Activated T-cell treated with anti-CD3 and anti-CD28 coated beads, Interleukin-2, amount 50 U/mL, for 1 hour (primary cell): Measurements from ENCODE around the gene PFDN2.
"Not testable (repeated sequence)": the region's sequence is repeated elsewhere in the genome, so short reads cannot be mapped to it uniquely, and the experiment has no call there.

Source experiments
- DNase-seq: peaks from one replicate; pipeline ENCODE4 v3.0.0-alpha.2; 2020

PFDN2 gene

DNA sequence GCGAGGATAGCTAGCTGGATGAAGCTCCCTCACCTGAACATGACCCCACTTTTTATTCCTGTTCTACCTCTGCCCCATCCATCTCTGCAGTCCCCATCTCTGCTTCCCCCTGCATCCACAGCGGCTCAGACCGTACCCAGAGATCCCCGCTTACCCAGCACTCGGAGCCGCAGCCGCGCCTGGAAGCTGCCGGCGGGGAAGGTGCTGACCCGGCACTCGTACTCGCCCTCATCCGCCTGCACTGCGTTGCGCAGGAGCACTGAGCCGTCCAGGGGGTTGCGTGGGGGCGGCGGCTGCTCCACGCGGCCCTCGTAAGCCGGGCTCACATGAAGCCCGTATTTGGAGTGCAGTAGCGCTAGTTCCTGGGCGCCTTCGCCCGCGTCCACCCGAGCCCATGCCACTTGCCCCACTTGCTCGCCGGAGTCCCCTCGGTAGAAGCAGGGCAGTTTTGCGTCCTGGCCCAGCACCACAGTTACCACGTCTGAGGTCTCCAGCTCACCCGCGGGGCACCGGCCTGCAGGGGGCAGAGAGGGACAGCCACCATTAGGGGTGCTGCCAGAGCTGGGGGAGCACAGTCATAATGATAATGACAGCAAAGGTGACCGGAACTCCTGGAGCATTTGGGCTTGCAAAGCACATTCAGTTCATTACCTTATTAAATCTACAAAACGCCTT is 38.3 kb downstream of the PFDN2 start:
- no peak for DNase-seq

DNA sequence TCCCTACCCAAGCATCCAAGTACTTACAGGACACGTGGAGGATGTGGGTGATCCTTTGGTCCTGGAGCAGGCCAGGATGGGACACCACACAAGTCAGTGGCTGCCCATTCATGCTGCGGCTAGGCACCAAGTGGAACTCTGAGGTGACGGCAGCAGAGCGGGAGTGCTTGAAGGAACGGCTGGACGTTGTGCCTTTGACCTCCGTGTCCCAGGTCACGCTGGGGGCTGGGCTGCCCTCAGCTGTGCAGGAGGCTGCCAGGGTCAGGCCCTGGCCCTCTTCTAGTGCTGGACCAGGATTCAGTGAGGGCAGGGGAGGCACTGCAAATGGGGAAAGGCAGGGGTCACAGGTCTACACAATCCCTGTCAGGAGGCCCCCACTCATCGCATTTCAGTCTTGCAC is 40.4 kb downstream of the PFDN2 start:
- no peak for DNase-seq

DNA sequence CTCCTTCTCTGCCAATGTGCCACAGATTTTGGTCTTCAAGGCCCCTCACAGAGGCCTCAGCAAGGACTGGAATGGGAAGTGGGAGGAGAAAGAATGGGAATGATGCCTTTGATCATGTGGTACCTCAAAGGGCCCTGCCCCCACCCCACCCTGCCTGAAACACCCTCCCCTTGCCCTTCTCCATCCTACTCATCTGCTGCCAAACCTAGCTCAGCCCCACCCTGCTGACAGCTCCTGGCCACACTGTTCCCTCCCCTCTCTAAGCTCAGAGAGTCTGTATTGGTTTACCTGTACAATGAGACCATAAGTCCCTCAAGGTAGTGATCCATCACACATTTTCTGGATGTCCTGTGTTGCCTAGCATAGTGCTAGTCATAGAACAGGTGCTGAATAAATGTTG is 41.4 kb downstream of the PFDN2 start:
- no peak for DNase-seq

DNA sequence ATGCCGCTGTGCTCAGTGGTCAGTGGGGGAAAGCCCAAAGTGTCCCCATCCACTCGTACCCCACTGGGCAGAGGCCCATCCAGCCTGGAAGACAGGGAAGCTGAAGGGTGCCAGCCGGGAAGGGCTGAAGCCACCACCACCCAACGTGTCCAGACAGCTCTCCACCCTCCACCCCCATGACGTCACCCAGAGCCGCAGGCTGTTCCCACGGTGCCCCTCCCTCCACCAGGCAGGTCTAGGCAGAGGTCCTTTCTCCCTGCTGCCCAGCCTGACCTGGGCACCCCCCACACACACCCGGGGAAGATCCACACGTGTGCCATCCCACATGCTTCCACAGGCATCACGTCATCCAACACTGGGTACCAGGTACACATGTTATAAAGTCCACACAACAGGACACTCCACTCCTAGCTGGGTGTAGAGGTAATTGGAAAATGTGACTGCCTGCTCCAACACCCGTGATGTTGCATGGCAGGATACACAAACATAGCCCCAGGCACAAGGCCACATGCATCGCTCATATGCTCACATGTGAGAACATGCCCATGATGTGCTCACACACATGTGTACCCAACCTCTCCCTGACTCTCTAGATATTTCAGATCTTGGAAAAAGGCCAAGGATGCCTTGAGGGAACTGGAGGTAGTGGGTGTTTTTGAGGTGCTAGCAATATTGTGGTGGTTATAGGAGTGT is 43.0 kb downstream of the PFDN2 start:
- no peak for DNase-seq

GRCh38 chr1:161073474-161074121 is 44.2 kb downstream of the PFDN2 start:
- DNase-seq, result no peak

- DNase-seq, result no peak
Measured at GRCh38 chr1:161072751-161073449, 44.9 kb downstream of the PFDN2 start.

DNA sequence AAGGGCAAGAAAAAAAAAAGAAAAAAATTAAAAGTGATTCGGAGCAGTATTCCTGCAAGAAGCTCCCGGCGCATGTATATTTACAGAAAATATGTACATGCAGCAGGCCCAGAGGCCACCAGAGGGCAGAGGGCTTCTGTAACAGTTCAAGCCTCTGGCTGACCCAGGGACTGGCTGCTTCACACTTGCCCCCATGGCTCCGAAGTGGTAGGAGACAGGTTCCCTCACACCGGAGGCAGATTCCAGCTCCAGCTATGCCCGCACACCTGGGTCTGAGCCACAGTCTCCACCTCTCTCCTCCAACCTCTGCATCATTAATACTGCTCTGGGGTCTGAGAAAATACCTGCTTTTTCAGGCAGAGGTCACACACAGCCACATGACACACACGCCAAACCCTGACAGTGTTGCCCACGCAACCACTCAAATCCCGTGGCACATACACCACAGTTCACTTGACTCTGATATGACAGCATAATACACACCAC is 45.9 kb downstream of the PFDN2 start:
- DNase-seq, result peak; percentile 52

DNA sequence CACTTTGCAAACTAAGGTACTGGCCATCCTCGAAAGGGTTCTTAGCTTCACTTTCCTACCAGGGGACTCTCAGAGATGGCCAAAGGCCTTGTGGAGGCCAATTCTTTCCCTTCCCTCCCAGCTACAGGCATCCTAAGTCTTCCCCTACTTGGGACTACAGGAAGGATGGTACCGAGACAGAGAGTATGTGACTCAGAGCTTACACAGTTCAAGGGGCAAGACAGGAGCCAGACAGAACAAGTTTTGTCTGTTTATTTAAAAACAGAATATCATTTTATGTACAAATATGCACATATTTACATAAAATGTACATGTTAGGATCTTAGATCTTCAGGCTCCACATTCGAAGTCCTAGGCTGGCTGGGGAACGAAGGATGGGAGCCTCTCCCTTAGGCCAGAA is 47.1 kb downstream of the PFDN2 start:
- no peak for DNase-seq

DNA sequence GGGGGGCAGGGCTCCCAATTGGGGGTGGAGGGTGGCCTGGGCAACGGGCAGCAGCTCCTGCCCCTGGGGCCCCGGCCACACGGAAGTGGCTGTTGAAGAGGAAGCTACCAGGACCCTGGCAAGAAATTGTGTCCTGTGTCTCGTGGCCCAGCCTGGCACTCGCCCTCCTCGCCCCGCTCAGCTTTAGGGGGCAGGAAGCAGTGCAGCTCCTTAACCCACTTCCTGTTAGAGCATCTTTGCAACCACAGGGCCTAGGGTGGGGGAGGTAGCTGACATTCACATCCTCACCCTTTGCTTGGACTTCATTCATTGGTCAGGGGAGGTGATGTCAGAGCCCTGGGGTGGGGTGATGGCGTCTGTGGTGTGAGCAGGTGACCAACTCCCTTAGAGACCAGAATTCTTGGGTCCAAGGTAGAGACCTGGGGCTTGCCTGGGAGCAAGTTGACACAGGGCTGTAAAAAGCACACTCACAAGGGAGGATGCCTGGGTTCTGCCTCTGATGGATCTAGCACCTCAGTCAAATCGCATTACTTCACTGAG is 48.0 kb downstream of the PFDN2 start, which contains the start of gene ARHGAP30:
Gene ARHGAP30, minus strand, starts transcription at position 161 of the 540 bp plus-strand sequence. CDS start 267 bp downstream, outside the sequence.
- DNase-seq, result peak; percentile 77

DNA sequence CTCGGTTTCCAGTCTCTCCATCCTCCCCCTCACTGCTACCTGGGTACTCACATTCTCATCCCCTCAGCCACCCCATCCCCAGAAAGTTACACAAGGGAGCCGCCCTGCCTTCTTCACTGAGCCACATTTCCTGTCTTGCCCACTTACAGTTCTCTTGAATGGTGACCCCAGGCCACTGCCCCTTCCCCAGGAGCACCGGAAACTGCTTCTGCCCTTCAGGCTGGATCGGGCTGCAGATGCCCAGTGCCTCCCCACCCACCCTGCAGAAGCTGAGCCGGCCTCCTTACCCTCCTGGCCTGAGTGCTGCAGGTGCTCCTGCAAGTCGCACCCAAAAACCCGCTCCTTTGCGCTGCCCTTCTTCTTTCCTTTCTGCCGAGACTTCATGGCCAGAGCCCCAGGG is 48.6 kb downstream of the PFDN2 start:
- peak; percentile 34 for DNase-seq

DNA sequence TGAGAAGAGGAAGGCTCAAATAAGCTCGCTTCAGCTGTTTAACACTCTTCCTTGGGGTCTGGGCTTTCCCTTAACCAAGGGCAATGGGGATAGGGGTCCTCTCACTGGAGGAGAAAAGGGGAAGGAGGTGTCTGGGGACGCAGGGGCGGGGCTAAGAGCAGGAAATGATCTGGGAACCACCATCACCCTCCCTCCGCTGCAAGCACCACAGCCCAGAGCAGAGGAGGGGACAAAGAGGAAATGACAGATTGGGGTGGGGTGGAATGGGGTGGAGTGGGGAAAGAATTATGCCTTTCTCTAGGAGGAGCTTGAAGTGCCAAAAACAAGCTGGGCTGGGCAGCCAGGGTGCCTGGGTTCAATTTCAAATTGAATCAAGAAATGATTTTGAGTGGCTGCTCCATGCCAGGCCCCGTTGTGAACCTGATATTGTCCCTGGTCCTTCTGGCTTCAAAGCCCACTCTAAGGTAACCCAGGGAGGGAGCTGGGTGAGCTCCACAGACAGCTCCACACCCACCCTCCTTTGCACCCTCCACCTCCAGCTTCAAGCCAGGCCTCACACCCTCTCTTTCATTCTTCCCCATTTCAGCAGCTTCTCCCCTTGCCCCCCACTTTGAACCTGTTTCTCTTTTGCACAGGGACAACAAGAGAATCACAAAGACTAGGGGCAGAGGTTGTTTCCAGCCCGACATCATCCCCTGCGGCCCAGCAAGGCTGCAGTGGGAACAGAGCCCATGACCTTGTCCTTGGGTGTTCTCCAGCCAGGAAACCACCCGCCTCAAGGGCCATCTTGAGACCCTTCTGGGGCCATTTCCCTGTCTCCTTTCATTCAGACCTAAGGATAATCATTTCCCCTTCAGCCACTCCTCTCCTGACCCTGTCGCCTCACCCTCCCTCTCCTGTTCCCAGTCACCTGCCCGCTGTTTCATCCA is 49.3 kb downstream of the PFDN2 start:
- peak; percentile 80 for DNase-seq

DNA sequence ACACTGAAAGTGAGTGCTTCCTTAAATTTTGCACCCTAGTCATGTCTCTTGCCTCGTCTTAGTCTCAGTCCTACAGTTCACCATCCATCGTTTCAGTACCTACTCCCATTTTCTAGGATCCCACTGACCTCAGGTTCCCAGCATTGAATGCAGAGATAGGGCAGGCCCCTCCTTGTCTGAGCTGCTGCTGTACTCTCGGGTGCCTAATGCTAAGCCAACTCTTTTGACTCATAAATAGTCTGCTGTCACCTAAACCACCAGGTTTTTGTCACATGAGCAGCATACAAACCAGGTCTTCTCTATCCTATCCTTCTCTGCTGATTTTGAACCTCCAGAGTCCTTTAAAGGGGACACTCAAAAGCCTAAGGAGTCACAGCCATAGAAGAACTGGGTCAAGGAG is 51.1 kb downstream of the PFDN2 start:
- DNase-seq, result no peak

DNA sequence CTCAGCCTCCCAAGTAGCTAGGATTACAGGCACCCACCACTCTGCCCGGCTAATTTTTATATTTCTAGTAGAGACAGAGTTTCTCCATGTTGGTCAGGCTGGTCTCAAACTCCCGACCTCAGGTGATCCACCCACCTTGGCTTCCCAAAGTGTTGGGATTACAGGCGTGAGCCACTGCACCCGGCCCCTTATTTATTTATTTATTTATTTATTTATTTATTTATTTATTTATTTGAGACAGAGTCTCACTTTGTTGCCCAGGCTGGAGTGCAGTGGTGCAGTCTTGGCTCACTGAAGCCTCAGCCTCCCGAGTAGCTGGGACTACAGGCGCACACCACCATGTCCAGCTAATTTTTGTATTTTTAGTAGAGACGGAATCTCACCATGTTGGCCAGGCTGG is 52.2 kb downstream of the PFDN2 start:
- DNase-seq, result not testable (repeated sequence)

DNA sequence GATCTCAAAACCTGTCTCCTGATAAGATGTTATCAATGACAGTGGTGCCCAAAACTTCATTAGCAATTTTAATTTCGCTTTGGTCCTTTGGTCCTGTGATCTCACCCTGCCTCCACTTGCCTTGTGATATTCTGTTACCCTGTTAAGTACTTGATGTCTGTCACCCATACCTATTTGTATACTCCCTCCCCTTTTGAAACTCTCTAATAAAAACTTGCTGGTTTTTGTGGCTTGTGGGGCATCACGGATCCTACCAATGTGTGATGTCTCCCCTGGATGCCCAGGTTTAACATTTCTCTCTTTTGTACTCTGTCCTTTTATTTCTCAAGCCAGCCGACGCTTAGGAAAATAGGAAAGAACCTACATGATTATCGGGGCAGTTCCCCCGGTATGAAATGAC is 53.9 kb downstream of the PFDN2 start:
- not testable (repeated sequence) for DNase-seq

DNA sequence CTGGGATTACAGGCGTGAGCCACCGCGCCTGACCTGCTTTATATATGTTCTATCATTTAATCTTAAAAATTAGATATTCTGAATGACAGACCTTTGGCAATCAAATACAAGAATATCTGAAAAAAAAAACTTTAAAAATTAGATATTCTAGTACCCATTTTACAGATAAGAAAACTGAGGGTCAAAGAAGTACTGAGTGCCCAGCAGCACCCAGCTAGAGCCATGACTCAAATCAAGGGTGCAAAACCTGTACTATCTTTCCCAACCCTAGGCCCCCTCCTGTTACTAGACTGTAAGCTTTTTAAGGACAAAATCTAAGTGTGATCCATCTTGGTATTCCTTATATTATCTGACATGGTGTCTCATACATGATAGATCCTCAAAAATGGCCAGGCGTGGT is 56.4 kb downstream of the PFDN2 start:
- no peak for DNase-seq

- DNase-seq, result no peak
Measured at GRCh38 chr1:161059293-161059692, 58.5 kb downstream of the PFDN2 start.

- no peak for DNase-seq
Measured at GRCh38 chr1:161054805-161055204, 63.0 kb downstream of the PFDN2 start.

- no peak for DNase-seq
Measured at GRCh38 chr1:161054232-161054631, 63.6 kb downstream of the PFDN2 start.

DNA sequence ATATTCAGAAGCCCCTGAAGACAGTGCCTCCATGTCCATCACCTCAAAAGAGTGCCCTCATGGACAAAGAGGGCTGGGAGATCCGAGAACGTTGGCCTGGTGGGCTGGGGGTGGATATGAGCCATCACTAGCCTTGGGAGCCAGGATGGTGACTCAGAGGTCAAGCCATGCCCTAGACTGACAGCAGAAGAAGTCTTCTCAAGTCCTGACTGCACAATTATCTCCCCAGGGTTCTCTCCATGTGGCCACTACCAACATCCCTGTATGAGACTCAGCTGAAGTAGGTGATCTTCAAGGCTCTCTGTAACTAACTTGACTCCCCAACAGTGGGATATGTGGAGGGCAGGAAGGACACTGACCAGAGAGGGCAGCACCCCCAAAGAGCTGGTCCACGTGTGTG is 64.9 kb downstream of the PFDN2 start:
- DNase-seq, result no peak

DNA sequence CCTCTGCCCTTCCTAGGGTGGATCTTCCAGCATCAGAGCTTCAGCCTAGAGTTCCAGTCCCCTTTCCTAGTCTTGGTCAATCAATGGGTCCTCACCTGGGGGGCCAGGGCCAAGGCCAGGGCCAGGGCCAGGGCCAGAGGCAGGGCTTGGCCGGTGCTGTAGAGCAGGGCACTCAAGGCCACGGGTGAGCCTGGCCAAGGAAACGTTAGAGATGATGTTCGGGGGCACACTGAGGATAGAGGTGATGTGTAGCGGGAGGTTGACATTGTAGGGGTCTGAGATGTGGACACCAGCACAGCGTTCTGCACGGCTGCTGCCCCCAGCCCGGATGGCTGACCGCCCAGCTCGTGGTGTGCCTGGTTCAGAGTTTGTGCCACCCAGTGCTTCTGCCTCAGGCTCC is 66.6 kb downstream of the PFDN2 start:
- no peak for DNase-seq
